DOHH2 (cell line): ENCODE data around the gene GCN1.

Experiments used
- CTCF ChIP-seq: fragments of 200-600 bp; sonication (generic); IDR thresholded peaks from one replicate; pipeline ENCODE4 v1.5.1; 2014; ENCODE audit warnings: antibody characterized with exemption, mild to moderate bottlenecking, low read depth, low read length; ENCODE audit not compliant: poor library complexity, severe bottlenecking
- EZH2phosphoT487 ChIP-seq: fragments of 200-600 bp; sonication (generic); IDR thresholded peaks from 2 replicates; pipeline ENCODE4 v1.6.1; 2017; ENCODE audit warnings: borderline replicate concordance, mild to moderate bottlenecking, antibody characterized with exemption, low read length, moderate library complexity, mixed read lengths

- TF ChIP-seq CTCF, result no peak
- no peak for TF ChIP-seq EZH2phosphoT487
Measured at GRCh38 chr12:120116441-120116791, 78.1 kb downstream of the GCN1 start, which contains the start of gene RAB35.
